Measurements from ENCODE around the gene RPIA. TPM values are rescaled to one million over a fixed set of nuclear protein-coding genes. Genes with fewer than 3 reads are reported as not detected.

RPIA gene
- total RNA-seq, 4 donors from 2014 or later, result 4.2 to 10.0 (median 7.6) TPM

- 47 to 59% methylated on average over 3 of the region's 3 CpGs for WGBS, 2 donors
- H3K27ac ChIP-seq, result no peak overlapping the region
Measured at GRCh38 chr2:88656690-88657089, 34.8 kb upstream of the RPIA start.

GRCh38 chr2:88657131-88657530 is 34.3 kb upstream of the RPIA start:
- no peak for DNase-seq
- WGBS, 2 donors, result 88 to 94% methylated on average over 2 of the region's 2 CpGs
- Histone ChIP-seq H3K4me1 (no peaks in the 10 kb centered on the region), H3K9me3 (no peaks in the 10 kb centered on the region), H3K27me3 (no peaks in the 10 kb centered on the region), H3K36me3 (no peaks in the 10 kb centered on the region), H3K4me3 (replicated peaks in 1 of 3) (no peak overlapping the region), H3K27ac (peak overlapping the region in 2 of 3 donors; percentile 6 to 27)
- intact Hi-C loops (cut with DNase I), result no loop called here
- TF ChIP-seq POLR2A (IDR thresholded peaks at IDR 0.05) (no peak), CTCF (IDR thresholded peaks at IDR 0.05) (no peak)

More at GRCh38 chr2:88656690-88657089, 34.8 kb upstream of the RPIA start:
- Histone ChIP-seq H3K4me3 (replicated peaks in 1 of 3) (no peak overlapping the region), H3K27me3 (no peaks in the 10 kb centered on the region), H3K36me3 (no peaks in the 10 kb centered on the region), H3K4me1 (no peaks in the 10 kb centered on the region), H3K9me3 (no peaks in the 10 kb centered on the region)
- no peak for TF ChIP-seq CTCF (IDR thresholded peaks at IDR 0.05)
- TF ChIP-seq POLR2A (IDR thresholded peaks at IDR 0.05), result no peak
- intact Hi-C loops (cut with DNase I), result no loop called here
- peak; percentile 3 to 6 for DNase-seq

DNA sequence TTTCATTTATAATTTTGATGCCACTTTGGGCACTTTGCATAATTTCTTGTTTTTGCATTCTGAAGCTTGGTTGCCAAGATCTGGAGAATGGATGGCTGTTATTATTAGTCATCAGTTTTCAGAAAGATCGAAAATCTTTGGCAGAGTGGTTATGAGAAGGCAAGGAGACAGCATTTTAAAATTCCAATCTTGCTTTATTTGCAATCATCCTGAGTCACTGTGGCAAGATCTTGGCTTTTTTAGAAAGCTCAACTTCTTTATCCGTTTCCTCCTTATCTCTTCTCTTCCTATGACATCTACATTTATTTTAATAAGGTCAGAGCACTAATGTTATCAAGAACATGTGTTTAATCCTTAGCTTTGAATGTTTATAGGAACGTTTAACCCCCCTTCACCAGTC is 33.1 kb upstream of the RPIA start:
- 76 to 85% methylated on average over 3 of the region's 3 CpGs for WGBS, 2 donors
- H3K27ac ChIP-seq, result no peak overlapping the region
- no peak for TF ChIP-seq POLR2A (IDR thresholded peaks at IDR 0.05)
- TF ChIP-seq CTCF (IDR thresholded peaks at IDR 0.05), result no peak

GRCh38 chr2:88658881-88659537 is 32.5 kb upstream of the RPIA start:
- TF ChIP-seq CTCF (IDR thresholded peaks at IDR 0.05) (no peak), POLR2A (IDR thresholded peaks at IDR 0.05) (no peak)
- WGBS, 2 donors, result 74 to 80% methylated on average over 4 of the region's 4 CpGs
- H3K36me3 ChIP-seq, result no peaks in the 10 kb centered on the region
- peak overlapping the region; percentile 38 to 48 (median 45) for H3K27ac ChIP-seq
- H3K27me3 ChIP-seq, result no peaks in the 10 kb centered on the region
- H3K9me3 ChIP-seq, result no peaks in the 10 kb centered on the region
- no peaks in the 10 kb centered on the region for H3K4me1 ChIP-seq
- no peak for DNase-seq
- intact Hi-C loops (cut with DNase I), result no loop called here
- H3K4me3 ChIP-seq (replicated peaks in 1 of 3), result no peak overlapping the region

More for the DNA sequence above, 33.1 kb upstream of the RPIA start:
- H3K27me3 ChIP-seq, result no peaks in the 10 kb centered on the region
- no peaks in the 10 kb centered on the region for H3K36me3 ChIP-seq
- no peak for DNase-seq
- no peaks in the 10 kb centered on the region for H3K4me1 ChIP-seq
- no peaks in the 10 kb centered on the region for H3K9me3 ChIP-seq
- intact Hi-C loops (cut with DNase I), result no loop called here
- H3K4me3 ChIP-seq (replicated peaks in 1 of 3), result no peak overlapping the region

- no peak for DNase-seq
- intact Hi-C loops (cut with DNase I), result no loop called here
- Histone ChIP-seq H3K4me3 (replicated peaks in 1 of 3) (no peak overlapping the region), H3K36me3 (no peaks in the 10 kb centered on the region), H3K27ac (peak overlapping the region in 2 of 3 donors; percentile 38 to 48), H3K4me1 (no peaks in the 10 kb centered on the region), H3K9me3 (no peaks in the 10 kb centered on the region), H3K27me3 (no peaks in the 10 kb centered on the region)
- TF ChIP-seq CTCF (IDR thresholded peaks at IDR 0.05), result no peak
- 50 to 56% methylated on average over 4 of the region's 4 CpGs for WGBS, 2 donors
Measured at GRCh38 chr2:88659538-88659915, 31.9 kb upstream of the RPIA start.
